ENCODE data around the gene SNN. TPM values are rescaled to one million over a fixed set of nuclear protein-coding genes. Genes with fewer than 3 reads are reported as not detected.

SNN gene
- 11.6 TPM for total RNA-seq

DNA sequence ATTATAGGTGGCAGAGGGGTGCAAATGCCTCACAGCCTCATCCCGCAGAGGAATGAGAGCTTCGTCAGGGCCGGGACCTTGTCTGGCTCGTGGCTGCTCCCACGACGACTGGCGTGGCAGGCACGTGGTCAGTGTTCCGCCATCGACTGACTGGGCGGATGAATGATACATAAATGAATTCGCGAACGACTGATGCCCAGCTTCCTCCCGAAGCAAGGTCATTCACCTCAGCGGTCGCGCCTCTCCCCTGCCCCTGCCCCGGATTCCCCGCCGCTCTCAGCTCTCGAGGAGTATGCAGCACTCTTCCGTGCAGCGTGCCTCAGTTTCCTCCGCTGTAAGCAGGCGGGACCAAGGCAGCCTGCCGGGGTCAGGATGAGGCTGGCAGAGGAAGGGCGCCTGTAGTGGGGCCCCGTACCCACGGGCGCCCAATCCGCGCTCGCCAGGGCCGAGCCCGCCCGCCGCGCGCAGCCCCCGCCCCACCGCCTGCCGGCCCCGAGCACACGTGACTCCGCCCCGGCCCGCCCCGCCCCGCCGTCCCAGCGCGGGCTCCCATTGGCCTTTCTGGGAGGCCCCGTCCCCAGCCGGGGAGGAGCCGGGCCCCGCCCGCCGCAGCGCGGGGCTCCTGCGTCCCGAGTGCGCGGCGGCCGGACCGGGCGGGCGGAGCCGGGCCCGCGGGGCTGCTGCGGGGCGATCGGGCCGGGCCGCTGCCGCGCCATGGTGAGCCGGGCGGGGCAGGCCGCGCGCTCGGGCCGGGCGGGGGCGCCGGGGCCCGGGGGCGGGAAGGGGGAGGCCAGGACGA is at the start of gene SNN:
Gene SNN, plus strand, starts transcription at position 632 of the 799 bp plus-strand sequence. CDS start 7,605 bp downstream, outside the sequence.
- peak; percentile 71 for DNase-seq

DNA sequence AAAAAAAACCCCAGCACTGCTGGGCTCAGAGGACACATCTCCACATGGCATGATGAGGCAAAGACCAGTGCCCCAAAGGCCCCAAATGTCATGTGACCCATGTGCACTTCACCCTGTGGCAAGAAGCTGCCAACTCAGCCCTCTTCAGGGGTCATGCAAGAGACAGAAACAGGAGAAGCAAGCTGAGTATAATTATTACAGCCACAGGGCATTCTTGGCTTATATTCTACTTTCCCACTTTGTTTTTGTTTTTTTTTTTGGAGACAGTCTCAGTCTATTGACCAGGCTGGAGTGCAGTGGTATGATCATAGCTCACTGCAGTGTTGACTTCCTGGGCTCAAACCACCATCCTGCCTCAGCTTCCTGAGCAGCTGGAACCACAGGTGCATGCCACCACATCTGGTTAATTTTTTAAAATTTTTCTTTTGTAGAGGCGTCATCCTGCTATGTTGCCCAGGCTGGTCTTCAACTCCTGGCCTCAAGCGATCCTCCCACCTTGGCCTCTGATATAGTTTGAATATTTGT is 48.9 kb upstream of the SNN start:
- no peak for DNase-seq

DNA sequence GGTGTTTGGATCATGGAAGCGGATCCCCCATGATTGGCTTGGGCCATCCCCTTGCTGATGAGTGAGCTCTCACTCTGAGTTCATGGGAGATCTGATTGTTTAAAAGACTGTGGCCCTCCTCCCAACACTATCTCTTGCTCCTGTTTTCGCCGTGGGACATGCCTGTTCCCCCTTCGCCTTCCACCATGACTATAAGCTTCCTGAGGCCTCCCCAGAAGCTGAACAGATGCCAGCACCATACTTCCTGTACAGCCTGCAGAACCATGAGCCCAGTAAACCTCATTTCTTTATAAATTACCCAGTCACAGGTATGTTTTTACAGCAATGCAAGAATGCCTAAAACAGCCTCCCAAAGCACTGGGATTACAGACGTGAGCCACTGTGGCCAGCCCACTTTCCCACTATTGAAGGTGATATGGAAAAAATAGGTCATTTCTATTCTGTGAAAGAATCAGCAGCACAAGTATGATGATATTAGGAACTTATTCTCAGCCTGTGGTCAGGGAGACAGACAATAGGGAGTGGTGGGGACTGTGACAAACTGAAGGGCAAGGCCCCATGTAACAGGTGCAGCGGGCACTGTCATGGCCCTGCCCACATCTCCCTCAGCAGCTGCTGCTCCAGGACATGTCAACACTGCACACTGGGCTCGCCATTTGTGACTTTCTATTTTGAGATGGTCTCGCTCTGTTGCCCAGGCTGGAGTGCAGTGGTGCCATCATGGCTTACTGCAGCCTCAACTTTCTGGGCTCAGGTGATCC is 47.8 kb upstream of the SNN start:
- DNase-seq: no peak

DNA sequence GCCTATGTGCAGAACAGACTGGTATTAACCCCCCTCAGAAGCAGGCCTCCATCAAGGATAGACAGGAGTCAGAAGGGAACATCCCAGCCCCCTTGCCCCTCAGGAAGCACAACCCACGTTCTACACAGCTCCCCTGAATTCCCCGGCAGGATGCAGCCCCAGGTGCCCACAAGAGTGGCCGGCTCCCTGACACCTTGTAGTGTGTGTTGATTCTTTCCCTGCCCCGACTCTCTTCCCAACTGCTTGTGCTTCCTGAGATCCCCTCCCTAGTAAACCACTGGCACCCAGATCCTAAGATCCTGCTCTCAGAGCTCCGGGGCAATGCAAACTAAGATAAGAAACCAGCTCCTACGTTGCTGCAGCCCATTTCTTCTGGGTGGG is 46.7 kb upstream of the SNN start:
- DNase-seq: no peak

DNA sequence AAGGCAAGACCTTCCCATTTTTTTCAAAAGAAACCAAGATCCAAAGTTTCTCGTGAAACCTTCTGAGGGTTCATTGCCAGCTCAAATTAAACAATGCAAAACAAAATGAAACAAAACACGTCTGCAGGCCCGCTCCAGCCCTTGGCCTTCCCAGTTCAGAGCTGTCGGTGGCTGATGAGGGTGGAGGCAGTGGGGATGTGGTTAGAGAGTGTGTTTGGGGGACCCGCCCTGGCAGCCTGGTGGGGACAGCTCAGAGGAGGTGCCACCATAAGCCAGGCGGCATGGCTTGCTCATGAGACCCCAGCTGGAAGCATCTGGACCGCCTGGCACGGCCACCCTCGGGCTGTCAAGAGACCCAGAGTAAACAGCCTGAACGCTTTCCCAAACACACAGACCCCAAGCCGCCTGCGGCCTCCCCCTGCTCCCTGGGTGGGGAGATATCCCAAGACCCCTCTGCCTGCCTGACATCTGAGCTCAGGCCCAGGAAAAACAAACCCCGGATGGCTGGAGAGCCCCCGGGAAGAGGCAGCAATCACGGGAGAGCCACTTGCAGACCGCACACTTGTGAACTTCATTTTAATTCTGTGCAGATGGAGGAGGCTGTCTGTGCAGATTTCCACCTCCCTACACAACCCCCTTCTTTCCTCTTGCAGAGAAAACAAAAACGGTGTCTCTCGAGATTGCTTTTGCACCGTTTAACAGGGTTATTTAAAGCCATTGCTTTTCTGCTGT is 46.2 kb upstream of the SNN start:
- no peak for DNase-seq

DNA sequence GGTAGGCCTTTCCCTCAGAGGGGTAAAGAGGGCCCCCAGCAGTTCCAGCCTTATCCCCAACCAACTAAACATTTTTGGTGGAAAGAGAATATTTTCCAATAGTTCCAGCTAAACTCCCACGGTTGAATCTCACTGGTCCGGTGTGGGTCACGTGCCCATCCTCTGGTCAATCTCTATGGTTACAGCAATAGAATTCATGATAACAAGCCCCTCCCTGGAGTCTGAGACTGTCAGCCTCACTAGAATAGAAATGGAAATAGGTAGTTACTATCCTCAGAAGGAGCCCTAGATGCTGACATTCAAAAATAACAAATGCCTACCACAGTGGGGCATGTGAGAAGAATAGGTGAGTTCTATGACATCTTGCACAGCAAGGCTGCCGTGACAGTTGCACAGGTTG is 44.0 kb upstream of the SNN start:
- no peak for DNase-seq

DNA sequence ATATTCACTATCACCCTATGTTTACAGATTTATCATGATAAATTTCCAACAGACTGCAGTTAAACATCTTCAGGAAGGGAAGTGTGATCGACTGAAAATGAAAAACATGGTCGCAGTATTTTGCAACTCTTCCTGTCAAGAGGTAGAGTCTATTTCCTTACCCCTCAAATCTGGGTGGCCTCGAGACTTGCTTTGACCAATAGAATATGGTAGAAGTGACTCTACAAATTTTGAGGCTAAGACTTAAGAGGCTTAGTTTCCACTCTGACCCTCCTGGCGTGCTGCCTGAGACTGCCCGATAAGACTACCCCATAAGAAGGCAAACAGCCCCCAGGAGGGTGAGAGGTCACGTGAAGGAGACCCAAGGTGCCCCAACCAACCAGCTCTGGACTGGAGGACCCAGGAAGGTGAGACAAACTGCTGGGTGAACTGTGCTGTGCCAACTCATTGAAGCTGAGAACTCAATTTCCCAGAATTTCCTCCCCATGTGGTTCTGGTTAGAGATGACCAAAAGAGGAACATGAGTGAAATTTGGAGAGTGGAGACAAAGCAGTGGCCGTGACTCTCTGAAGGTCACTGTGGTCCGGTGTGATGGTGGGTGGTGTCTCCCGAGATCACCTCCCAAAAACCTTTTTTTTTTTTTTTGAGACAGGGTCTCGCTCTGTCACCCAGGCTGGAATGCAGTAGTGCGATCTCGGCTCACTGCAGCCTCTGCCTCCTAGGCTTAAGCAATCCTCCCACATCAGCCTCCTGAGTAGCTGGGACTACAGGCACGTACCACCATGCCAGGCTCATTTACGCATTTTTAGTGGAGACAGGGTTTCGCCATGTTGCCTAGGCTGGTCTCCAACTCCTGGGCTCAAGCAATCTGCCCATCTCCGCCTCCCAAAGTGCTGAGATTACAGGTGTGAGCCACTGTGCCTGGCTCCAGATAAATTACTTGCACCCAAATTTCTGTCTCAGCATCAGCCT is 43.3 kb upstream of the SNN start:
- DNase-seq: no peak

DNA sequence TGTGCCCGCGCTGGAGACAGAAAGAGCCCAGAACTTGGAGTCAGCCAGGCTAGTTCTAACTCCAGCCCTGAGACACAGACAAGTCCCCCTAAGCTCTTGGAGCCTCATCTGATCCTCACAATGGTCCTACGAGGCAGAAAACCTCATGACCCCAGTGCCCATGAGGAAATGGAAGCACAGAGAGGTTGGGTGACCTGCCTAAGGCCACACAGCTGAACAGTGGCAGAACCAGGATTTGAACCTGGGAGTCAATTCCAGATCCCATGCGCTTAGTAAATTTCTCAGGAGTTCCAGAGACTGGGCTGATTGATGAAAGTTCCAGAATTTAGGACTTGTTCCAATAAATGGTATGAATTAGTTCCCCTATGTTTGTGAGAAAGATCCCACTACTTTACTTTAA is 42.5 kb upstream of the SNN start:
- DNase-seq: no peak

DNA sequence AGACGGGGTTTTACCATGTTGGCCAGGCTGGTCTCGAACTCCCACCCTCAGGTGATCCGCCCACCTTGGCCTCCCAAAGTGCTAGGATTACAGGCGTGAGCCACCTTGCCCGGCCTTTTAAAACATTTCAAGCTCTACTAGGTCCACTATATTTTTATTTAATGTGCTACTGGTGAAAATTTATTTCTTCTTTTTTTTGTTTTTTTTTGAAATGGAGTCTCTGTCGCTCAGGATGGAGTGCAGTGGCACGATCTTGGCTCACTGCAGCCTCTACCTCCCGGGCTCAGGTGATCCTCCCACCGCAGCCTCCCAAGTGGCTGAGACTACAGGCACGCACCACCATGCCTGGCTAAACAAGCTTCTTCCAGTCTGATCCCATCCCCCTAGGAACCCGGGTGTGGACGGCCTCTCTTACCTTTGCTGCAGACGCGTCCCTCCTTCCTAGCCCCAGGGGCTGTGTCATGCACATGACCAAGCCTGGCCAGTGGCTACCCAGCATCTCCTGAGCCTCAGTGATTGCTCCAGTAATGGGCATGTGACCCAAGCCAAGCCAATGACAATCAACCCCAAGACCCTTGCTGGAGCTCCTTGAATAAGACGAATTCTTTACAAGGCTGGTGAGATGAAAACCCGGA is 41.5 kb upstream of the SNN start:
- no peak for DNase-seq

DNA sequence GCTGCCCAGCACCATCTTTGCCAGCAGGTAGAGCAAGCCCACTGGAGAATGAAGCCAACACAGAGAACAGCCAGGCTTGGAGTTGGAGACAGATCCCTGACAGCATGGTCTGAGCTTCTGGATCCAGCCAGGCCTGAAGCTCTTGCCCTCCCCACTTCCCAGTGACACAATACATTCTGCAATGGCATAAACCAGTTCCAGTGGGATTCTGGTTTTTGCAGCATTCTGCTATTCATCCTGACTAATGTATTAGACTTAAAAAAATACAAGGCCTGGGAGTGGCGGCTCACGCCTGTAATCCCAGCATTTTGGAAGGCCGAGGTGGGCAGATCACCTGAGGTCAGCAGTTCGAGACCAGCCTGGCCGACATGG is 41.0 kb upstream of the SNN start:
- no peak for DNase-seq

DNA sequence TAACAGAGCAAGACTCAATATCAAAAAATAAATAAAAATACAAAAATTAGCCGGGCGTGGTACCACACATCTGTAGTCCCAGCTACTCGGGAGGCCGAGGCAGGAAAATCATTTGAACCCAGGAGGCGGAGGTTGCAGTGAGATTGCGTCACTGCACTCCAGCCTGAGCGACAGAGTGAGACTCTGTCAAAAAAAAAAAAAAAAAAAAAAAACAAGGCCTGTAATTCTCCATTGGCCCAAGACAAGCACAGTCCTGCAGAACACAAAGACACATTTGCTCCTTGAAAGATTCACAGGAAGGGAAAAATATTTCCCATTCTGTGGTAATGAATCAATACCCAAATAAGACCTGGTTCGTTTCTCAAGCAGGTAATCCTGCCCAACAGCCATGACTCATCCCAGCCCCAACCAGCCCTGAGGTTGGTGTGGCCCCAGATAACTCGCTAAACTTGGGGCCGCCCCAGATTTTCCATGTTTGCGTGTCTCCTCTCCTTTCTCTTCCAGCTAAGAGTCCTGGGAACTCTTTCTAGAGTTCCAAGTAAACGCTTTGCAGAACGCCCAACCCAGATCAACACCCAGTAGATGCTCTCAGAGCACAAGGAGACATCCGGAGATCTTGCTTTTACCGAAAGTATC is 40.3 kb upstream of the SNN start:
- no peak for DNase-seq

DNA sequence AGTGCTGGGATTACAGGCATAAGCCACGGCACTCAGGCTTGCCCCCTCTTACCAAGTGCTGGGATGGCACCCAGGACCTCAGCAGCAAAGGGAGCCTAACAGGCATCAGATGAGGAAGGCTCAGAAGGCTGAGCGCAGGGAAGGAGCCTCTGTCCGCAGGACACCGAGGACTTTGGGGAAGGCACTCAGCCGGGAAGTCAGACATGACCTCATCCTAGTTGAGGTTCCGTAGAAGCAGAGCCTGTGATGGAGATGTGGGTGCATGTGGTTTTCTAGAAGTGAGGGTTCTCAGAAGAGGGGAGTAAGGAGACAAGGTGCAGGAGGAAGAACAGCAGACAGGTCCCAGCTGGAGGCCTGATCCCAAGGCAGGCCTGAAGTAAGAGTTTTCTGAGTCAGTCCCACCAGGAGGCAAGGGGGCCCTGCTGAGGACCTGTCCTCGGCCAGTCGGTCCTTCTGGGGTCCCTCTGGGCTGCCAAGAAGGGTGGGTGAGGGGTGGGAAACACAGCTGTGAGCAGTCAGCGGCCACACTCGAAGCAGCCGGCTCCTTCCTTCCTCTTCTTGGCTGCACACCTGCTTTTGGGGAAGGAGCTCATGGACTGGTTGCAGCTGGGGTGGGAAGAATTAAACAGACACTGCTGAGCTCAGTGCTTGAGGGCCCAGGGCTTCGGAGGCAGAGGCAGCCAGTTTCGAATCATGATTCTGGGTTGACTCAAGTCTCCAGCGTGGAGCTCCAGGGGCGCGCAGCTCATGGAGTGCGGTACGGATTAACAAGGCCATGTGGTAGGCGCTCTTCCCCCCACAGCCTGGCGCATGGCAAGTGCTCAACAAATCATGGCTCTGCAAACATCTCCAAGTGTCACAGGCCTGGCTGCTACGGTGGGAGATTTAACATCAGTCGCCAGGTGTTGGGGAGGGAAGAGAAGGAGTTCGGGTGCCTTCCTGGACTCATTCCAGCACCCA is 38.9 kb upstream of the SNN start:
- DNase-seq: no peak

DNA sequence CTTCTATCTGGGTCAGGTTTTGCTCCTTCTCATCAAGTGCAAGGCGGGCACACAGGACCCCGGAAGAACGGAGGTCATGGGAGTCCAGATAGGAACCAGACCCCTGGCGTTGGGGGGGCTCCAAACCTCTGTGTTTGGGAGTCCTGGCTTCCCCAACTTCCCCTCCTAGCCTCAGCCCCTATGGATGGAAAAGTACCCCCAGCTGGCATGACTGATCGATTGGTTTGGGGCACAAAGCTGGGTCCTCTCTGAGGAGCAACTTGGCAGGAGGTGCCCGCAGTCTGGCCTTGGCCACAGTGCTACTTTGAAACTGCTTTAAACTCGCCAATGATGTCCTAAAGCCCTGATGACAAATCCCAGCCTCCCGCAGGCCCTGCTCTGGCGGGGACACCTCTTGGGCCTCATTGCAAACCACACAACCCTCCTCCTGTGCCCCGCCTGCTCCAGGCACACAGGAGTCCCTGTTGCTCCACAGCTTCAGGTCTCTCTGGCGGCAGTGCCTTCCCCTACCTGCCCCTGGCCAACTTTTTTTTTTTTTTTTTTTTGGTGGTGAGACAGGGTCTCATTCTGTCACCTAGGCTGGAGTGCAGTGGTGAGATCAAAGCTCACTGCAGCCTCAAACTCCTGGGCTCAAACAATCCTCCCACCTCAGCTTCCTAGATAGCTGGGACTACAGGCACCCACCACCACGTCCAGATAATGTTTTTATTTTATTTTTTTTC is 38.0 kb upstream of the SNN start:
- DNase-seq: no peak

DNA sequence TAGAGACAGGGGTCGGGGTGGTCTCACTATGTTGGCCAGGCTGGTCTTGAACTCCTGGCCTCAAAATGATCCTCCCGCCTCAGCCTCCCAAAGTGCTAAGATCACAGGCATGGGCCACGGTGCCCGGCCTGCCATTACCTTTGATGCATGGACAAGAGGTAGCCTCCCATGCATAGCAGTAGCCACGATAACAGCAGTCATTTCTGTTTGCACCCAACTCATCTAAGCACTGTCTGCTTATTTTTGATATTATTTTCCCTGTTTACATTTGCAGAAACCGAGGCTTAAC is 37.5 kb upstream of the SNN start:
- DNase-seq: no peak

DNA sequence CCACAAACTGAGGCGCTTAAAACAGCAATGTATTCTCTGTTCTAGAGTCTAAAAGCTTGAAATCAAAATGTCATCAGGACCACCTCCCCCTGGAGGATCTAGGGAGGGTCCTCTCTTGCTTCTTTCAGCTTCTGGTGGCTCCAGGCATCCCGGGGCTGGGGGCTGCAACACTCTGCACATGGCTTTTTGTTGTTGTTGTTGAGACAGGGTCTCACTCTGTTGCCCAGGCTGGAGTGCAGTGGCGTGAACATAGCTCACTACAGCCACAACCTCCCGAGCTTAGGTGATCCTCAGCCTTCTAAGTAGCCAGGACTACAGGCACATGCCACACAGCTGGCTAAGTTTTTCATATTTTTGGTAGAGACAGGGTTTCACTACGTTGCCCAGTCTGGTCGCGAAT is 37.0 kb upstream of the SNN start:
- DNase-seq: no peak

DNA sequence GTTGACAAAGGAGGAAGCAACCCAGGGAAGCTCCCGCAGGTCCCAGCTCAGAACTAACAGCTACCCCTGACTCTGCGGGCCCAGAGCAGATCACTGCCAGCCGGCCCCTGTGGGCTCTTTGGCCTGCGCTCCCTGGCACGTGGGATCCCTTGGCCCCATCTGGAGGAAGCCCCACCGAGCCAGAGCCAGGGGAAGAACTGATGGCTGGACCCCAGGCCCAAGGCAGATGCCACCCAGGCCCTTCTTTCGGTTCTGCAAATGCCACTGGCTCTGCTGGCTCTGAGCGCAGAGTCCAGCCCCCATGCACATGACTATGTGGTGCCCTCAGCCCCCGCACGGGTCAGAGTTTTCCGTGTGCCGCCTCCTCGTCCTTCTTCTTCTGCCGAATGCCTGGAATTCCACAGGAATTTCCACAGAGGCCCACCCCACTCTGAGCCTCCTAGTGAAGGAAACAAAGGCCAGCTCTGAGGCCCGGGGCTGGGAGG is 35.8 kb upstream of the SNN start:
- DNase-seq: peak; percentile 23

DNA sequence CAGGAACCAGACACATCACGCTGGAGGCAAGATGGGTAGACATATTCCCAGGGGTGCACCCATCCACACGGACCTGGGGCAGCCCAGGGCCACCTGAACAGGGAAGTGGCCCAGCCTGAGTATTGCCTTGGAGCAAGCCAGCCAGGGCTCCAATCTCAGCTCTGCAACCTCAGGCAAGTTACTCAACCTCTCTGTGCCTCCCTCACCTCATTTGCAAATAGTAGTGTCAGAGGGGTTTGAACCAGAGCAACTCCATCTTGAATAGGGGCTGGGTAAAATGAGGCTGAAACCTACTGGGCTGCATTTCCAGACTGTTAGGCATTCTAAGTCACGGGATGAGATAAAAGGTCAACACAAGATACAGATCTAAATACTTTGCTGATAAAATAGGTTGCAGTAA is 35.1 kb upstream of the SNN start:
- DNase-seq: no peak

DNA sequence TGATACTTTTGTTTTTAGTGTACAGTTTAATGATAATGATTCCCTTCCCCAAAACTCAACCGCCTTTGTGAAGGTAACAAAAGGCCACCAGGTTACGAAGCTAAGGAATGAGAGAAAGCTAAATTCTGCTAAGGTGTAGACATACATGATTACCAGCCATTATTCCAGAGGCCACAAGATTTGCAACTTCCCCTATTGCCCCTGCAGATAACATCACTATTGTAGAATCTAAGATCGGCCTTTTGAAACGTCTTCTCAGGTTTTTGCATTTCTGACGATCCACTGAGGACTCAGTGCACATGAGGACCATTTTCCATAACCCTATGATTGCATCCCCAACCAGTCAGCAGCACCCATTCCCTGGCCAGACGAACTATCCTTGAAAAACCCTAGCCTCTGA is 33.9 kb upstream of the SNN start:
- no peak for DNase-seq

DNA sequence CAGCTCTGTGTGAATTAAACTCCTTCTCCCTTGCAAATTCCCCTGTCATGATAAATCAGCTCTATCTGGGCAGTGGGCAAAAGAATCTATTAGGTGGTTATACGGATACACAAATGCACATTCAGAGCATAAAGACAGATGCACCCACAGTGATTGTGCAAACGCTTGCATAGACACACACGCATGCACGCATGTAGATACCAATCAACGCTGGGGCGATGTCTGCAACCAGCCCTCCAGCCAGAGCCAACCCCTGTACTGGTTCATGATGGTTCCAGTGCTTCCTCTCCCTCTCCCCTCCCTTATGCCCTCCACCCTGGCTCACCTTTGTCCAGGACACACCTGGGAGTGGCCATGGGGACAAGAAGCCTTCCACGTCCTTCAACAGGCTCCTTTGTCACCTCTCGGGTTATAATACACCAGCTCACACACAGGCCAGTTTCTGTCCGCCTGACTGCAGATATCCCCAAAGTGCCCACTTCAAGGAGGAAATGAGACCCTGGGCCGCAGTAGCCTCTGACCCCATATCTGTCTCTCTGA is 33.1 kb upstream of the SNN start:
- DNase-seq: no peak

Data from skin of body (tissue), 2 donors.